GM12878 (cell line): Measurements from ENCODE around the gene PAX5.
A peak's percentile ranks its signal among the peaks of the same experiment; 100 is the strongest.

ENCODE experiments used
- ATF2 ChIP-seq: IDR thresholded peaks from 2 replicates; pipeline ENCODE4 v1.6.1; 2012; ENCODE audit warnings: low read length, inconsistent platforms
- CTCF ChIP-seq, 3 experiments: IDR thresholded peaks in 2 of 3; conservative IDR thresholded peaks in 1 of 3; 2 replicates each; pipeline ENCODE4 v1.5.1; 2011; ENCODE audit warnings: low read depth in 3 of 3, low read length in 3 of 3, mild to moderate bottlenecking in 3 of 3, control low read depth in 2 of 3, moderate library complexity in 2 of 3, inconsistent platforms in 1 of 3, mixed read lengths in 1 of 3; ENCODE audit not compliant: control insufficient read depth in 2 of 3, insufficient read depth in 1 of 3; ENCODE audit errors: extremely low read depth in 1 of 3
- EZH2 ChIP-seq: IDR thresholded peaks from 2 replicates; pipeline ENCODE4 v1.6.1; 2012; ENCODE audit warnings: low read depth, mild to moderate bottlenecking, control low read depth, inconsistent platforms, low read length, borderline replicate concordance; ENCODE audit not compliant: control insufficient read depth
- GABPA ChIP-seq: IDR thresholded peaks from 2 replicates; pipeline ENCODE4 v1.6.1; 2014; ENCODE audit warnings: antibody characterized with exemption, low read depth, mild to moderate bottlenecking, inconsistent platforms
- NR2C2 ChIP-seq: IDR thresholded peaks from 2 replicates; pipeline ENCODE4 v1.6.1; 2011; ENCODE audit warnings: borderline replicate concordance, low read depth; ENCODE audit not compliant: control insufficient read depth, insufficient read length
- POLR2A ChIP-seq: IDR thresholded peaks from 2 replicates; pipeline ENCODE4 v1.6.1; 2011; ENCODE audit warnings: low read depth, mild to moderate bottlenecking, low read length
- RELA ChIP-seq: fragments of 450-650 bp; IDR thresholded peaks from 2 replicates; pipeline ENCODE4 v1.8.0; 2014; ENCODE audit warnings: borderline replicate concordance; ENCODE audit not compliant: partially characterized antibody
- REST ChIP-seq: IDR thresholded peaks from 2 replicates; pipeline ENCODE4 v1.6.1; 2012; ENCODE audit warnings: mild to moderate bottlenecking, low read depth, low read length
- RFX5 ChIP-seq: IDR thresholded peaks from 2 replicates; pipeline ENCODE4 v1.6.1; 2011; ENCODE audit warnings: low read depth, low read length, improper control_type of control experiment
- SMC3 ChIP-seq: IDR thresholded peaks from 2 replicates; pipeline ENCODE4 v1.6.1; 2011; ENCODE audit warnings: low read length, improper control_type of control experiment, borderline replicate concordance
- SRF ChIP-seq, 2 experiments: IDR thresholded peaks; 2 replicates each; pipeline ENCODE4 v1.6.1; 2011; ENCODE audit warnings: low read depth in 2 of 2, low read length in 2 of 2, mild to moderate bottlenecking in 1 of 2, moderate library complexity in 1 of 2
- TCF7 ChIP-seq: IDR thresholded peaks from 2 replicates; pipeline ENCODE4 v1.6.1; 2014; ENCODE audit warnings: antibody characterized with exemption, borderline replicate concordance
- USF2 ChIP-seq: IDR thresholded peaks from 2 replicates; pipeline ENCODE4 v1.6.1; 2011; ENCODE audit warnings: low read depth, low read length, improper control_type of control experiment, borderline replicate concordance

- TF ChIP-seq CTCF (IDR thresholded peaks at IDR 0.05 in 2 of 3, conservative IDR thresholded peaks at IDR 0.05 in 1 of 3; ENCODE audit: control insufficient read depth in 2 of 3, extremely low read depth in 1 of 3, insufficient read depth in 1 of 3, low read depth in 3 of 3, low read length in 3 of 3) (no peak), NR2C2 (no peak), REST (no peak), EZH2 (no peak), USF2 (no peak), GABPA (no peak), POLR2A (0 out of 2 replicates have a peak, but pooled peaks have one; percentile 4), RFX5 (no peak), ATF2 (no peak), SRF (IDR thresholded peaks at IDR 0.05; ENCODE audit: low read depth in 2 of 2, low read length in 2 of 2) (no peak), TCF7 (no peak), RELA (no peak), SMC3 (no peak)
Measured at GRCh38 chr9:36884721-36885120, 149.3 kb downstream of the PAX5 start.
